HG02840 (cell line): Measurements from ENCODE around the gene KRT10.
A peak's percentile ranks its signal among the peaks of the same experiment; 100 is the strongest.
"Not testable (repeated sequence)": the region's sequence is repeated elsewhere in the genome, so short reads cannot be mapped to it uniquely, and the experiment has no call there.

Experiments
- ATAC-seq: cut with Tn5 transposase; IDR thresholded peaks from one replicate; pipeline ENCODE4 v1.9.1; 2021; ENCODE audit warnings: mild to moderate bottlenecking, moderate library complexity, moderate number of reproducible peaks; ENCODE audit not compliant: unreplicated experiment, low FRiP score

Gene KRT10

DNA sequence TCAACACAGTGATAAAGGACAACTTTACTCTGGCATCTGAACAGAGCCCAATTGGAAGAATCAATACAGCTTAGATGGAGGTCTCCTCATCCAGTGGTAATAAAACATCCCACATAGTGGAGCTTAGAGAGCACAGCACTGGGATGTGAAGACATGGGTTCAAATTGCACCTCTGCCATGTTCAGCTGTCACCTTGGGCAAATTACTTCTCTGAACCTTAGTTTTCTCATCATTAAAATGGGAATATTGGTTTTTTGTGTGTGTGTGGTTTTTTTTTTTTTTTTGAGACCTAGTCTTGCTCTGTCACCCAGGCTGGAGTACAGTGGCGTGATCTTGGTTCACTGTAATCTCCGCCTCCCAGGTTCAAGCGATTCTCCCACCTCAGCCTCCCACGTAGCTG lies 13.6 kb upstream of the KRT10 start:
- no peak for ATAC-seq

DNA sequence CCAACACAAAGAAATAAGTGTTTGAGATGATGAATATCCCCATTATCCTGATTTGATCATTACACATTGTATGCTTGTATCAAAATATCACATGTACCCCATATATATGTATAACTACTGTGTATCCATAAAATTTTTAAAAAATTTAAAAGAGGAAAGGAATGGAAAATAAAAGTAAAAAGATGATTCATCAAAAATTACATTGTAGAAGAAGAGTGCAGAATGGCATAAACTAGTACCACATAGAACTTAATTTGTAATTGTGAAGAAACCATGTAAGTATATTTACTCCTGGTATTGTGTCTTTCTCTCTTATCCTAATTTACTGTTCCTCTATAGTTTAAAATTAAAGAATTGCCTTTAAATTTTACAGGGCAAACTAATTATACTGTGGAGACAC lies 11.5 kb upstream of the KRT10 start:
- ATAC-seq = no peak

- no peak for ATAC-seq
Observed at GRCh38 chr17:40832840-40833239, 10.4 kb upstream of the KRT10 start.

DNA sequence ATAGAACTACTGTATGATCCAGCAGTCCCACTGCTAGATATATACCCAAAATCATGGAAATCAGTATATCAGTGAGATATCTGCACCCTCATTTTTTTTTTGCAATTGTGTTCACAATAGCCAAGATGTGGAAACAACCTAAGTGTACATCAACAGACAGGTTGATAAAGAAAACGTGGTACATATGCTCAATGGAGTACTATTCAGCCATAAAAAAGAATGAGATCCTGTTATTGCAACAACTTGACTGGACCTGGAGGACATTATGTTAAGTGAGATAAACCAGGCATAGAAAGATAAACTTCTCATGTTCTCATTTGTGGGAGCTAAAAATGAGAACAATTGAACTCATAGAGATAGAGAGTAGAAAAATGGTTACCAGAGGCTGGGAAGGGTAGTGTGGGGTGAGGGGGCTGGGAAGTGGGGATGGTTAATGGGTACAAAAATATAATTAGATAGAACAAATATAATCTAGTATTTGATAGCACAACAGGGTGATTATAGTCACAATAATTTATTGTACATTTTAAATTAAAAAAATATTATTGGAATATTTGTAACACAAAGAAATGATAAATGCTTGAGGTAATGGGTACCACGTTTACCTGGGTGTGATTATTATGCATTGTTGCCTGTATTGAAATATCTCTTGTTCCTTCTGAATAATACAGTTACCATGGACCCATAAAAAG lies 7.8 kb upstream of the KRT10 start:
- ATAC-seq = no peak

DNA sequence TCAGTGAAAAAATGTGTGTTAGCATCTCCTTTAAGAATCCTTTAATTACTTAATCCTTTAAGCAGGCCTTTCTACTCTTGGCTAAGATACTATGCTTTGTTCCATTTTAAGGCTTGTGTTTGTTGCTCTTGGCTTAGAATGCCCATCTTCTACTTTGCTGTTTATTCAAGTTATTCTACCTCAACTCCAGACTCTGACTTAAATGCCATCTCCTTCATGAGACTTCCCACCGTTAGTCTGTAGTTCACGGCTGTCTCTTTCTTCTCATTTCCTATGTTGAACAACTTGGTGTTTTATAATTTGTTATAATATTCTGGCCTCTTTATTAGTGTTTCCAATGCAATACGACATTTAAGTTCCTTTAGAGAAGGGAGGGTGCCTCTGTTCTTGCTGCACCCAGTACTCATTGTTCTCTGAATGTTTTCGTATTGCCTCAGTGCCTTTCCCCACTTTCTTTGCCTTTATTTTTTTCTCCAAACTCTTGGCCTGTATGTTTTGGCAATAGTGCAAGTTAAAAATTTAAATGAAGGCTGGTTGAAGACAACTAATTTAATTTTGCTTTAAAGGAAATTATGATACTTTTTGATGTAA lies 6.1 kb upstream of the KRT10 start:
- no peak for ATAC-seq

- ATAC-seq = no peak
Observed at GRCh38 chr17:40827746-40828453, 5.5 kb upstream of the KRT10 start.

DNA sequence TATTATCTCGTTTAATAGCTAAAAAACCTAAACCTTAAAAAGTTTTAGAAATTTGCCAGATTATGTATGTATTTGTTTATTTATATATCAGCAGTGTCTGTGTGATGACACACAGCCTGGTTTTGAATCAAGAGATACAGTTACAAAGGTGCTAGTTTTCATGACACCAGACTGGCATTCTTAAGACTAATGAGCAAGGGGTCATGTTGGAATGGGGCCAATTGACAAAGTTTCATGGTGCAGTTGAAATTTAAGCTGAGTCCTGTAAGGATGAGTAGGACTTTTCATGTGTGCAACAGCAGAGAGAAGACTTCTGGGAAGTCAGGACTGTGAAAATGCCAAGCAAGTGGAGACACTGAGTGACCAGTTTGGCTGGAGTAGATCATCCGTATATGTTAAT lies 3.2 kb upstream of the KRT10 start:
- no peak for ATAC-seq

DNA sequence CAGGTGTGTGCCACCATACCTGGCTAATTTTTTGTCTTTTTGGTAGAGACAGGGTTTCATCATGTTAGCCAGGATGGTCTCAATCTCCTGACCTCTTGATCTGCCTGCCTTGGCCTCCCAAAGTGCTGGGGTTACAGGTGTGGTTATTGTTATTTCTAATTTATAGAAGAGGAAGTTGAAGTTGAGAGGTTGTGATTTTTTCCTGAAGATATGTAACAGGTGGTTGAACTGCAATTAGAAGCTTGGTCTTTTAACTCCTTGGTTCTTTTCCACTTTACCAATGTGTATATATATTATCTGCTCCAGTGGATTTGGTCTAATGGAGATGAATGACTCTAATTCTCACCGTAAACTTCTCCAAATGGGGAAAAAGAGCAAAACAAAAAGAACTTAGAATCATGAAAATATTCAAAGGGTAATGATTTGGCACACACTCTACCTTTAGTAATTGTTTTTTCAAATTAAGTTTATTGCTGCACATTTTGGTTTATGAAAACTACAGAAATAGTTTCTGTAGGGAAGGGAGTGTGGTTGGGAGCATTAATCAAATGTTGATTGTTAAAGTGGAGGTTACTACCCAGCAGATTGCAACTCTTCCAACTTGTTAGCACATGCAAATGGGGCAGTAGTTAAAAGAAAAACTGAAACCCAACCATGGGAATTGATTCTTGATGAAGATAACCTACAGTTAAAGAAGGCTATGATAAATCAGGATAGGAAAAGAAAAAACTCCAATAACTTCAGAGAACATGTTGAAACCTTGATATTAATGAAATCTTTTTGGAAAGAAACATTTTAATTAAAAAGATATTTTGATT lies 1.8 kb upstream of the KRT10 start:
- ATAC-seq = no peak

DNA sequence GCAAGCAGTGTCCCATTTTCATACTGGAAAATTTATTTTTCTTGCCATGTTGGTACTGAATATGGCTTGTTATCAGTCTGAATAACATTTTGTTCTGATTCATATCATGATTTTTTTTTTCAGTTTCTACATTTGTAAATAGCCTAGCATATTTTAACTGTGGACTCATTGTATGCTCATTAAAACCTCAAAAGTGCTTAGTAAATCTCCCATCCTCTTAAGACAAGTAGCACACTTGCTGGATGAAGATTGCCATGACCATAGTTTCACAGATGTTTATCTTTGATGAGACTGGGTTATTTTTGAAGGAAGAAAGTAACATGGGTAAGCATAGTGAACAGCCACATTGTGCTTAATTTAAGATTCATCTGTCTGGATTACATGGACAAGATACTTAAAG lies 878 bp downstream of the KRT10 start:
- no peak for ATAC-seq

GRCh38 chr17:40820228-40820838 lies 2.1 kb downstream of the KRT10 start:
- no peak for ATAC-seq

- no peak for ATAC-seq
Observed at GRCh38 chr17:40819528-40820125, 2.8 kb downstream of the KRT10 start.

DNA sequence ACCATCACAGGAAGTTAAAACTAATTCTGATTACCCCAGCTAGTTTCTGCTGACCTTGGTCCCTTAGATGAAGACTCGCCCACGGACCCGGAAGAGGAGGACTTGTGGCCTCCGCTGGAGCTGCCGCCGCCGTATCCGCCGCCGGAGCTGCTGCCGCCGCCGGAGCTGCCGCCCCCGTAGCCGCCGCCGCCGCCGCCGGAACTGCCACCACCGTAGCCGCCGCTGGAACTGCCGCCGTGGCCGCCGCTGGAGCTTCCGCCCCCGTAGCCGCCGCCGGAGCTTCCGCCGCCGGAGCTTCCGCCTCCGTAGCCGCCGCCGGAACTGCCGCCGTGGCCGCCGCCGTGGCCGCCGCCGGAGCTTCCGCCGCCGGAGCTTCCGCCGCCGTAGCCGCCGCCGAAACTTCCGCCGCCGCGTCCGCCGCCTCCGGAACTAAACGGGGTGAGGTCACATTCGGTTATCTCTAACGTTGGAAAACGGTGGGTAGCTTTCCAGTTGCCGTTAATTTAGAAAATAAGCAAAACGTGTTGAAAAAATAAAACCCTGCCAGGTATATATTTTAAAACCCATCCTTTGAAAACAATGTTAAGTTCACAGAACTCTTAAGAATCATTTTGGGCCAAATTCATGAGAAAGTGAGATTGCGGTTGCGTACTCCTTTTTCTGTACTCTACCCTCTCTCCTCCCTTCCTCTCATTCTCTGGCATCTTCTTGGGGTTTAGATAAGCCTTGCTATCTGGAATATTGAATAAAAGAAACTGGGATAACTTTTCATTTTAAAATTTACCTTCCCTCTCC lies 3.5 kb downstream of the KRT10 start:
- ATAC-seq = peak; percentile 80

DNA sequence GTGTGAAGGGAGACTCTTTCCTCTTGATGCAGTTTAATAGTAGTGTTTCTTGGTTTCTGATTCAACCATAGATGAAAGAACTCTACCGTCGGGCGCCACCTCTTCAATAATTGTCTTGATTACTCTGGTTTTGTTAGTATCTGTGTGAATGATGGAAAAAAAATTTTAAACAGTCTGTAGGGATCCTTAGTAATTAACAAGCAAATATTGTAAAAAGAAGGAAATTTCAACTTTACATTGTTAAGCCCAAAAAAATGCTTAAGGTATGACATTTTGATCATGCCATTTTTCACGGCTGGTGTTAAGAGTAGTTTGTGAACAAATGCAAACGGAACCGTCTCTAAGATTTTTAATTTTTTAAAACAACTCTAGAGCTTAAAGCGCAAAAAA lies 4.1 kb downstream of the KRT10 start:
- ATAC-seq = no peak

- no peak for ATAC-seq
Observed at GRCh38 chr17:40817103-40817682, 5.2 kb downstream of the KRT10 start.

DNA sequence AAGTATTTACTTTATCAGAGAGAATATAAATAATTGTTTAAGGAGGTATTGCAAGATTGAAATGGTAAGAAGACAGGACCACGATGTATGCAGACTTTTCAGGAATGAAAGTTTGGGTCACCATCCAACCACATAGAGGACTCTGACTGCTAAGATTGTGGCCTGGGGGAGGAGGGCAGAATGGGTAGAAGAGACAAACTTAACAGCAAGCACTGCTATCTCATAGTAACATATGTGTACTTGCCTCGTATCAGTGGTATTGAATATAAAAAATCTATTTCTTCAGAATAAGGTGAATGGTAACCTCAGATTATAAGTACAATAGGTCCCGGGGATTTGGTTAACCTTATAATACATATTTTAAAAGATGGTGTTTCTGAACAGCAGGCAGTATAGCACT lies 5.8 kb downstream of the KRT10 start:
- no peak for ATAC-seq

GRCh38 chr17:40815381-40815780 lies 7.0 kb downstream of the KRT10 start:
- ATAC-seq = no peak

GRCh38 chr17:40814657-40815056 lies 7.8 kb downstream of the KRT10 start:
- not testable (repeated sequence) for ATAC-seq

DNA sequence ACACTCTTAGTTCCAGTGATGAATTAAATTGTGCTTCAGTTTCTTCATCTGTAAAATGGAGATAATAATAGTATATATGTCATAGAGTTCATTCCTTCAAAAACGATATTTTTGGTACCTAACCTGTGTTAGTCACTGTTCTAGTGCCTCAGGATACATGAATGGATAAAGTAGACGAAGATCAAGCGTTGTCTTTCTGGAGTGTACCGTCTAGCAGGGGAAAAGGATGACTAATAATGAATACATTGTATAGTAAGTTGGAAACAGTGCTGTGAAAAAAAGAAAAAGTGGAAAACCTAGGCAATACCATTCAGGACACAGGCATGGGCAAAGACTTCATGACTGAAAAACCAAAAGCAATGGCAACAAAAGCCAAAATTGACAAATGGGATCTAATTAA lies 8.6 kb downstream of the KRT10 start:
- no peak for ATAC-seq

DNA sequence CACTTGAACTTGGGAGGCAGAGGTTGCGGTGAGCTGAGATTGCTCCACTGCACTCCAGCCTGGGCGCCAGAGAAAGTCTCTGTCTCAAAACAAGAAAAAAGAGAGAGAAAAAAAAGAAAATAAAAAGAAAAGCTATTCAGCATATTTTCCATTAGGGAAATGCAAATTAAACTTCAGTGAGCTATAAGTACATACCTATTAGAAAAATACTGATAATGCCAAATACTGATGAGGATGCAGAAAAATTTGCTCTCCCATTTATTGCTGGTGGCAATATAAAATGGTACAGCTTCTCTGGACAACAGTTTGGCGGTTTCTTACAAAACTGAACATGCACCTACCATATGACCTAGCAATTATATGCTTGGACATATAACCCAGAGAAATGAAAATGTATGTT lies 9.8 kb downstream of the KRT10 start:
- ATAC-seq = no peak
